ENCODE data around the gene PRSS1.

PRSS1 gene

DNA sequence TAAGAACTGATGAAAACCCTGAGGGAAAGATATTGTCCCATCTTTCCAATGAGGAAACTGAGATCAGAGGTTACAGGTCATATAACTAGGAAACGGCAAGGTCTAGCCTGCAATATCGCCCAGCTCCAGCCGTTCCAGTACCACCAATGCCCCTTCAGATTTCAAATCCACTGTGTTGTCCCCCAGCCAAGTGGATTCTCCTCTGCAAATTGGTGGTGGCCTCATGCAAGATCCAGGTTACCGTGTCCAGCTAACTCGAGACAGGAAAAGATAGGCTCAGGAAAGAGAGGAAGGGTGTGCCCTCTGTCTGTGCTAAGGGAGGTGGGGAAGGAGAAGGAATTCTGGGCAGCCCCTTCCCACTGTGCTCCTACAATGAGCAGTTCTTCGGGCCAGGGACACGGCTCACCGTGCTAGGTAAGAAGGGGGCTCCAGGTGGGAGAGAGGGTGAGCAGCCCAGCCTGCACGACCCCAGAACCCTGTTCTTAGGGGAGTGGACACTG is 46.8 kb downstream of the PRSS1 start:
- DNase-seq (ENCODE audit: low read depth), result no peak
- no peak overlapping the region for H3K4me3 ChIP-seq (ENCODE audit: low read depth, low read length)
- TF ChIP-seq, protein P1, sequence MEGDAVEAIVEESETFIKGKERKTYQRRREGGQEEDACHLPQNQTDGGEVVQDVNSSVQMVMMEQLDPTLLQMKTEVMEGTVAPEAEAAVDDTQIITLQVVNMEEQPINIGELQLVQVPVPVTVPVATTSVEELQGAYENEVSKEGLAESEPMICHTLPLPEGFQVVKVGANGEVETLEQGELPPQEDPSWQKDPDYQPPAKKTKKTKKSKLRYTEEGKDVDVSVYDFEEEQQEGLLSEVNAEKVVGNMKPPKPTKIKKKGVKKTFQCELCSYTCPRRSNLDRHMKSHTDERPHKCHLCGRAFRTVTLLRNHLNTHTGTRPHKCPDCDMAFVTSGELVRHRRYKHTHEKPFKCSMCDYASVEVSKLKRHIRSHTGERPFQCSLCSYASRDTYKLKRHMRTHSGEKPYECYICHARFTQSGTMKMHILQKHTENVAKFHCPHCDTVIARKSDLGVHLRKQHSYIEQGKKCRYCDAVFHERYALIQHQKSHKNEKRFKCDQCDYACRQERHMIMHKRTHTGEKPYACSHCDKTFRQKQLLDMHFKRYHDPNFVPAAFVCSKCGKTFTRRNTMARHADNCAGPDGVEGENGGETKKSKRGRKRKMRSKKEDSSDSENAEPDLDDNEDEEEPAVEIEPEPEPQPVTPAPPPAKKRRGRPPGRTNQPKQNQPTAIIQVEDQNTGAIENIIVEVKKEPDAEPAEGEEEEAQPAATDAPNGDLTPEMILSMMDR (IDR thresholded peaks at IDR 0.05; ENCODE audit: control insufficient read depth, extremely low read depth, insufficient read depth), result no peak

DNA sequence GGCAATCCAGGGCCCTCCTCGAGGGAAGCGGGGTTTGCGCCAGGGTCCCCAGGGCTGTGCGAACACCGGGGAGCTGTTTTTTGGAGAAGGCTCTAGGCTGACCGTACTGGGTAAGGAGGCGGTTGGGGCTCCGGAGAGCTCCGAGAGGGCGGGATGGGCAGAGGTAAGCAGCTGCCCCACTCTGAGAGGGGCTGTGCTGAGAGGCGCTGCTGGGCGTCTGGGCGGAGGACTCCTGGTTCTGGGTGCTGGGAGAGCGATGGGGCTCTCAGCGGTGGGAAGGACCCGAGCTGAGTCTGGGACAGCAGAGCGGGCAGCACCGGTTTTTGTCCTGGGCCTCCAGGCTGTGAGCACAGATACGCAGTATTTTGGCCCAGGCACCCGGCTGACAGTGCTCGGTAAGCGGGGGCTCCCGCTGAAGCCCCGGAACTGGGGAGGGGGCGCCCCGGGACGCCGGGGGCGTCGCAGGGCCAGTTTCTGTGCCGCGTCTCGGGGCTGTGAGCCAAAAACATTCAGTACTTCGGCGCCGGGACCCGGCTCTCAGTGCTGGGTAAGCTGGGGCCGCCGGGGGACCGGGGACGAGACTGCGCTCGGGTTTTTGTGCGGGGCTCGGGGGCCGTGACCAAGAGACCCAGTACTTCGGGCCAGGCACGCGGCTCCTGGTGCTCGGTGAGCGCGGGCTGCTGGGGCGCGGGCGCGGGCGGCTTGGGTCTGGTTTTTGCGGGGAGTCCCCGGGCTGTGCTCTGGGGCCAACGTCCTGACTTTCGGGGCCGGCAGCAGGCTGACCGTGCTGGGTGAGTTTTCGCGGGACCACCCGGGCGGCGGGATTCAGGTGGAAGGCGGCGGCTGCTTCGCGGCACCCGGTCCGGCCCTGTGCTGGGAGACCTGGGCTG is 47.5 kb downstream of the PRSS1 start:
- TF ChIP-seq, protein P1 (IDR thresholded peaks at IDR 0.05; ENCODE audit: control insufficient read depth, extremely low read depth, insufficient read depth), result no peak
- no peak overlapping the region for H3K4me3 ChIP-seq (ENCODE audit: low read depth, low read length)
- no peak for DNase-seq (ENCODE audit: low read depth)

DNA sequence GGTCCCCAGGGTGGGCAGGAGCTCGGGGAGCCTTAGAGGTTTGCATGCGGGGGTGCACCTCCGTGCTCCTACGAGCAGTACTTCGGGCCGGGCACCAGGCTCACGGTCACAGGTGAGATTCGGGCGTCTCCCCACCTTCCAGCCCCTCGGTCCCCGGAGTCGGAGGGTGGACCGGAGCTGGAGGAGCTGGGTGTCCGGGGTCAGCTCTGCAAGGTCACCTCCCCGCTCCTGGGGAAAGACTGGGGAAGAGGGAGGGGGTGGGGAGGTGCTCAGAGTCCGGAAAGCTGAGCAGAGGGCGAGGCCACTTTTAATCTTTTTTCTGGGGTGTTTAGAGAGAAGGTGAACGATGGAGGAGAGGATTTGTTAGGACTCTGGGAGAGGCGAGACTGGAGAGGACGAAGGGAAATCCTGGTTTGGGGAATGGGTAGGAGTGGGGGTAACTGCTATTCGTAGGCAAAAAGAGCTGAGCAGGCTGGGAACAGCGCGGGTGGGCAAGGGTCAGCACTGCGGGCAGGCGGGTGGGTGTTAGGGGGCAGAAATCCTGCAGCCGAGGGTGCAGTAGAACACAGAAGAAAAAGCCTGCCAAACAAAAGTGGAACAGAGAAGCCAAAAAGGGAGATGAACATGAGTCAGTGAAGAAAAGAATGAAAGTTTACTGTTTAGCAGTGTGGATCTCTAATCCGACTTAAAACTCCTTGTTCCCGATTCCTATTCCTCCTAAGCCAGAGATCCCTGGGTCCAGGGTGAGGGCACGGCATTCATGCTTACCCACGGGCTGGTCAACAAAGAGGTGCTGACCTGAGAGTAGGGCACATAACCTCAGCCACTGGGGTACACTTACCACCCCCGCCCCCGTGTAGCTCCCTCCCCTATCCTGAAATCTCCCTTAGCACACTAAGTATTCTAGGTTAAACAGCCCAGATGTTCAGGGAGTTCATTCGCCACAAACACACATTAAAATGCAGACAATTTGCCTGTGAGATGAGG is 48.4 kb downstream of the PRSS1 start:
- DNase-seq (ENCODE audit: low read depth), result no peak
- no peak overlapping the region for H3K4me3 ChIP-seq (ENCODE audit: low read depth, low read length)
- TF ChIP-seq, protein P1 (IDR thresholded peaks at IDR 0.05; ENCODE audit: control insufficient read depth, extremely low read depth, insufficient read depth), result no peak

DNA sequence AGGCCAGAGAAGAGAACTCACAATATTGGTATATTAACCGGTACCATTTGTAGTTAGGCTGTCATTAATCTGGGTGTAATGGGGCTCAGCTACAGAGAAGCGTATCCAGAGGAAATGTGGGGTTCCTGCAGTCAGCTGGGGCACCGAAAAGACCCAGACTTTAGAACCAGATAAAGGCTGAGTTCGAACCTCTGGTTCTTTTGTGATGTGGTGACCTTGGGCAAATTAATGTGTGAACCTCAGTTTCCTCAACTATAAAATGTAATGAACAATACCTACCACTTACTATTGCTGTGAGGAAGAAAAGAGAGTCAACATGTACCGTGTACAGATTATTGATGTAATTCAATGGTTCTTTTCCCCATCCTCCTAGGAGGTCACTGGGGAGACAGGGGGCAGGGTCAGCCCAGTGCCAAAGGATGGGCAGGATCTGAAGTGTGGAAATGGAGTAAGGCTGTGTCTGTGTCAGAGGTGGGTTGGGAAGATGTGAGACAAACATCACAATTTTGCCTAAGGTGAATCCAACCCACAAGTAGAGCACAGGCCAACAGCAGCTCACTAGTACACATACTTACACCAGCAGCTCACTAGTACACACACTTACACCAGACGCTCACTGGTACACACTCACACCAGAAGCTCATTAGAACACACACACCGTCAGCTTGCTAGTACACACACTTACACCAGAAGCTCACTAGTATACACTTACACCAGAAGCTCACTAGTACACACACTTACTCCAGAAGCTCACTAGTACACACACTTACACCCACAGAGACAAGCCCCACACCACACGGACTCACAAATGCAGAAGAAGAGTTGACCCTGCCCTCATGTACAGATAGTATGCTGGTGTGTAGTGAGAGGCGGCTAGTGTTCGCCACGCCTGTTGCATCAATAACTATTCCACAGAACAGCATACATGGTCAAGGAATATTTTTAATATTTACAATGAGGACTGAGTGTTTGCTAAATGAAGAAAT is 49.5 kb downstream of the PRSS1 start:
- no peak for DNase-seq (ENCODE audit: low read depth)
- H3K4me3 ChIP-seq (ENCODE audit: low read depth, low read length), result no peak overlapping the region

DNA sequence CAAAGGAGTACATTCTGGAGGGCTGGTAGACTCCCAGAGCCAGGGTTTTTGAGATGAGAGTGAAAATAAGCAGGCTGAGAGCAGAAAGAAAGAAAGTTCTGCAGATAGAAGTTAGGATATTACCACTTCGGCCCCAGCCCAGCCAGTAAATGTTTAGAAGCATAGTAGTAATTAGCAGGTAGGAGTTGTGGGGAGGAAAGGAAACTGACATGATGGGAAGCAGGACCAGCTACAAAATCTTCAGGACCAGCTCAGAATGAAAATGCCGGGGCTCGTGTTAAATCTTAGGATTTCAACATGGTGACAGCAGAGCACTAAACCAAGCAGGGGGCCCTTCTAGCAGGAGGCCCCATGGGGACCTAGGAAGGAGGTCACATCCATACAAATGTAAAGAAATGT is 50.2 kb downstream of the PRSS1 start:
- no peak overlapping the region for H3K4me3 ChIP-seq (ENCODE audit: low read depth, low read length)
- no peak for DNase-seq (ENCODE audit: low read depth)
- TF ChIP-seq, protein P1 (IDR thresholded peaks at IDR 0.05; ENCODE audit: control insufficient read depth, extremely low read depth, insufficient read depth), result no peak

More for the DNA sequence above, 49.5 kb downstream of the PRSS1 start:
- TF ChIP-seq, protein P1 (IDR thresholded peaks at IDR 0.05; ENCODE audit: control insufficient read depth, extremely low read depth, insufficient read depth), result no peak

DNA sequence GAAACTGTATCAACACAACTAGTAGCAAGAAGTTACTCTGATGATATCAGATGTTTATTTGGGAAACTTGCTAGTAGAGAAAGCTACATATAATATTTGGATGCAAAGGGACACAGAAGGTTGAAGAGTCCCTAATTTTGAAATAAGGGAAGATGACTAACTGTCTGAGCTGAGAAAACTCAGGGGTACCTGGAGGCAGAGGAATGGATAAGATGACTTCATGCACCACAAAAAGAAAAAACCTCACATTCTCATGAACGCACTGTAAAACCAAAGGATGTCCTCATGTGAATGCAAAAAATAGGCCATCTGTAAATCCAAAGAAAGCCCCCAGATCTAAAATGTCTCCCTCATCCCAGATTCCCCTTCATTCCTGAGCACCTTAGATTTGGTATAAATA is 50.8 kb downstream of the PRSS1 start:
- TF ChIP-seq, protein P1 (IDR thresholded peaks at IDR 0.05; ENCODE audit: control insufficient read depth, extremely low read depth, insufficient read depth), result no peak
- DNase-seq (ENCODE audit: low read depth), result no peak
- H3K4me3 ChIP-seq (ENCODE audit: low read depth, low read length), result no peak overlapping the region
